ENCODE results near the gene SCAND1. TPM values are rescaled to one million over a fixed set of nuclear protein-coding genes. Genes with fewer than 3 reads are reported as not detected.
"Not testable (repeated sequence)": the region's sequence is repeated elsewhere in the genome, so short reads cannot be mapped to it uniquely, and the experiment has no call there.

The SCAND1 gene
- total RNA-seq, result 48.4 TPM

GRCh38 chr20:35954200-35954906 lies at the start of gene SCAND1:
Gene SCAND1, minus strand, starts transcription at chr20:35954502. Its CDS starts 218 bp downstream, at chr20:35954284.
- DNase-seq (ENCODE audit: low spot score), result peak; percentile 97

- no peak for DNase-seq (ENCODE audit: low spot score)
Measured at GRCh38 chr20:36004045-36004444, 49.7 kb upstream of the SCAND1 start.

DNA sequence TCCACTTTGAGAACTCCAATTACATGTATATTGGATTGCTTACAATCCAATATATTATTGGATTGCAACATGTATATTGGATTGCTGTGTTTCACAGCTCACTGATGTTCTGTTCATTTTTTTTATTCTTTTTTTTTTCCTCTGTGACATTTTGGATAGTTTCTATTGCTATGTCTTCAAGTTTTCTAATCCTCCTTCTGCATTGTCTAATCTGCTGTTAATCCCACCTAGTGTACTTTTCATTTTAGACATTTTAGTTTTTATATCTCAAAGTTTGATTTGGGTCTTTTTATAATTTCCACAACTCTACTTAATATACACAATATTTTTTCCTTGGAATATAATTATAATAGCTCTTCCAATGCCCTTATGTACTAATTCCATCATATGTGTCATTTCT lies 48.6 kb upstream of the SCAND1 start:
- DNase-seq (ENCODE audit: low spot score), result no peak

GRCh38 chr20:36001331-36001730 lies 47.0 kb upstream of the SCAND1 start:
- not testable (repeated sequence) for DNase-seq (ENCODE audit: low spot score)

DNA sequence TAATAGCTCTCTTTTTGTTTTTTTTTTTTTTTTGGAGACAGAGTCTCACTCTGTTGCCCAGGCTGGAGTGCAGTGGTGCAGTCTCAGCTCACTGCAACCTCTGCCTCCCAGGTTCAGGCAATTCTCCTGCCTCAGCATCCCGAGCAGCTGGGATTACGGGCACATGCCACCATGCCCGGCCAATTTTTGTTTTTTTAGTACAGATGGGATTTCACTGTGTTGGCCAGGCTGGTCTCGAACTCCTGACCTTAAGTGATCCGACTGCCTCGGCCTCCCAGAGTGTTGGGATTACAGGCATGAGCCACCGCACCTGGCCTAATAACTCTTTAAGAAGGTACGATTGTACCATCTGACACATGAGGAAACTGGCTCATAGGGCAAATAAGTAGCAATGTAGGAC lies 42.2 kb upstream of the SCAND1 start:
- not testable (repeated sequence) for DNase-seq (ENCODE audit: low spot score)

DNA sequence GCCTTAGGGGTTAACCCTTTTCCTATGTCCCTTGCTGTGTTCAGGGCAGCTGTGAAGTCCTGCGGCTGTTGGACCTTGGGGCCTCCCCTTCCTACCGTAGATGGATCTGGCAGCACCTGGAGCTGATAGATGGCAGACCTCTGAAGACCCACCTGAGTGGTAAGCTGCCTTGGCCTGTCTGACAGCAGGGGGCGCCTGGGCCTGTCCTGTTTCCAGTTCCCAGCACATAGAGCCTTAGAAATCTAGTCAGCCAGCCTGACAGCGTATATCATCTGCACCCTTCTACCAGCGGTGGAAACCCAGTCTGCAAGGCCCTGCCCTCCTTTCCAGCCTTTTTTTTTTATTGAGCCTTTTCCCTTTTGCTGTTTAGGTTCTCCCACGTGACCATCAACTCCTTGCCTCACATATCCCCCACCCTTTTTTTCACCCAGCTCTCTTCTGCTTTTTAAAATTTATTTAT lies 40.7 kb upstream of the SCAND1 start:
- DNase-seq (ENCODE audit: low spot score), result peak; percentile 83

GRCh38 chr20:35992713-35993335 lies 38.5 kb upstream of the SCAND1 start:
- peak; percentile 64 for DNase-seq (ENCODE audit: low spot score)

- DNase-seq (ENCODE audit: low spot score), result no peak
Measured at GRCh38 chr20:35991142-35991771, 37.0 kb upstream of the SCAND1 start.

GRCh38 chr20:35988910-35989463 lies 34.7 kb upstream of the SCAND1 start:
- no peak for DNase-seq (ENCODE audit: low spot score)

GRCh38 chr20:35985806-35986205 lies 31.5 kb upstream of the SCAND1 start:
- DNase-seq (ENCODE audit: low spot score), result no peak

- DNase-seq (ENCODE audit: low spot score), result no peak
Measured at GRCh38 chr20:35984382-35984781, 30.1 kb upstream of the SCAND1 start.

DNA sequence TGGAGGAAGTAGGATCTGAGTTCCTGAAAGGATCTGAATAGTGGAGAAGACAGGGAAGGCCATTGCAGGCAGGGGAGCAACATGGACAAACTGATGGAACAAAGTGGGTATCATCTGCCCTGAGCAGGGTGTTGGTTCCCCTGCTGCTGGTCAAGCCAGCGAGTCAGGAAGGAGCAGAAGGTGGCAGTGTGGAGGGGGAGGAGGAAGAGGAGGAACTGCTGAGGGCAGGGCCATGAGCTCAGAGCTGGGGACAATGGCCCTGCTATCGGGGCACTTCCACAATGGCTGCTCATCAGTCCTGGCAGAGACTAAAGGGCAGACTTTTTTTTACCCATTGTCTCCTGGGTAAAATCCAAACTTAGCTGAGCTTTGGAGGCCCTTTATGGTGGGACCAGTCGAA lies 27.7 kb upstream of the SCAND1 start:
- DNase-seq (ENCODE audit: low spot score), result no peak

DNA sequence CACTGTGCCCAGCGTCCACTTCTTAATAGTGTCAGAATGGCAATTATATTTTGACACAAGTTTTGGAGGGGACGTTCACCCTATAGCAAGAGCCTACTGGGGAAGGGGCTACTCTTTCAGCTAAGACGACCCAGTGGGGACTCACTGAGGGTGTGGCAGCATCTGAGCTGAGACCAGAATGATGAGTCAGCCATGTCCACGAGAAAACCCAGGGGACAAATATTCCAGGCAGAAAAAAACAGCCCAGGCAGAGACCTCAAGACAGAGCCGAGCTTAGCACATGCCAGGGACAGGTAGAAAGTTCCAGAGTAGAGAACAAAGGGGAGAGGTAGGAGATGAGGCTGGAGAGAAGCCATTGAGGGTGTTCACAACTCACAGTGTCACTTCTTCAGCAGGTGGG lies 25.2 kb upstream of the SCAND1 start:
- DNase-seq (ENCODE audit: low spot score), result no peak

GRCh38 chr20:35978041-35978513 lies 23.8 kb upstream of the SCAND1 start:
- no peak for DNase-seq (ENCODE audit: low spot score)

DNA sequence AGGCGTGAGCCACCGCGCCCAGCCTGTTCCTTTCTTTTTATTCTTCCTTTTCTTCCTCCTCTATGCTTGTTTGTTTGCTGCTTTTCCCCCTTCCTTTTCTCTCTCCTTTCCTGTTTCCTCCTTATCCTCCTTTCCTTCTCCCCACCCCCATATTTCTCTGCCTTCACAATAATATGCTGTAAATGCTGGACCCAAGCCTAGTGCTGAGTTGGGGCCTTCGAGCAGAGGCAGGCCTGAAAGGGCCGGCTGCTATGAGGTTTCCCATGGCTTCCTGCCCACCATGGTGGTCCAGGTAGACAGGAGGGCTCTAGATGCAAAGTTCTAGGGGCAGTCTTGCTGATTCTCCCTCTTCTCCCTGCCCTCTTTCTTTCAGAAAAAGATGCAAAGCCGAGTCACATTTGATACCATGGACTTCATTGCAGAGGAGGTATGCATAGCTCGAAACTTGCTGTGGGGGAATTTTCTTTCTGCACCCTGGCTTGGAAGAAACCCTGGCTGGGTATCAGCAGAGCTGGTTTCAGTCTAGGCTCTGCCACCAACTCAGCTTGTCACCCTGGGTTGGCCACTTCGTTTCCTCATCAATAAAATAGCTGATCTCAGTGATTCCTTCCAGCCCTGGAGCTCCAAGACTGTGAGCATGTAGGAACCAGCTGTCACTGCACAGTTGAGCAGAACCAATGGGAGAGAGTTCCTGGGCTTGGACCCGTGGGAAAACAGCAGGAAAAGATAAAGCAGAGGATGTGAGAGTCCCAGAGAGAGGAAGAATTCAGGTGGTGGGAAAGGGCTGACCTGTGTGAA lies 21.5 kb upstream of the SCAND1 start:
- DNase-seq (ENCODE audit: low spot score), result no peak

GRCh38 chr20:35974256-35974655 lies 20.0 kb upstream of the SCAND1 start:
- no peak for DNase-seq (ENCODE audit: low spot score)

GRCh38 chr20:35972462-35972861 lies 18.2 kb upstream of the SCAND1 start:
- DNase-seq (ENCODE audit: low spot score), result no peak

GRCh38 chr20:35971981-35972380 lies 17.7 kb upstream of the SCAND1 start:
- DNase-seq (ENCODE audit: low spot score), result no peak

GRCh38 chr20:35968930-35969329 lies 14.6 kb upstream of the SCAND1 start:
- no peak for DNase-seq (ENCODE audit: low spot score)

DNA sequence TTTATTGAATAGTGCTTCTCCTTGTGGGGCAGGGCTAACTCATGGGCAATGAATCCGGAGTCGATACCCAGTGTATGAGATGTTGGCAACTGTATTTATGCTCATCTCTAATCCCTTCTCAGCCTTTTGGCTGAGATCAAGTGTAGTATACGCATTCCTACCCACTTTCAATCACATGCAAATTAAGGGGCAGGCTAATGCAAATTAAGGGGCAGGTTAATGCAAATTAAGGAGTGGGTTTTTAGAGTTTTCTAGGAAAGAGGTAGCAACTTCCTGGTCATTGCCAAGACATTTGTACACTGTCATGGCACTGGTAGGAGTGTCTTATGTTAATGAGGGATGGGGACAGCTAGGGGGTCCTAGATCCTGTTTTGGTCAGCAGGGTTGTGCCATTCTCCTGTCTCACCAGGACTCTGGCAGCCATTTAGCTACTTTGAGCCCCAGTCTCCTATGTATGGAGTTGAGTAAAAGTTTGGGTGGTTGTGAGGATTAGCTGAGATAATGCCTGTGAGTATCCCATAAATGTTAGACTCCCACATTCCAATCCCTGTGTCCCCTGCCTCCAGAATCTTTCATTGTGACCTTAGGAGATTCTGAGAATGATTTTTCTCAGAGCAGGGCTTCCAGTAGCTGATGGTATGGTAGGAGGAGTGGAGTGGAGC lies 13.8 kb upstream of the SCAND1 start, which contains the start of gene CNBD2:
Gene CNBD2, plus strand, starts transcription at position 612 of the 662 bp plus-strand sequence. CDS start 173 bp downstream, outside the sequence.
- no peak for DNase-seq (ENCODE audit: low spot score)

DNA sequence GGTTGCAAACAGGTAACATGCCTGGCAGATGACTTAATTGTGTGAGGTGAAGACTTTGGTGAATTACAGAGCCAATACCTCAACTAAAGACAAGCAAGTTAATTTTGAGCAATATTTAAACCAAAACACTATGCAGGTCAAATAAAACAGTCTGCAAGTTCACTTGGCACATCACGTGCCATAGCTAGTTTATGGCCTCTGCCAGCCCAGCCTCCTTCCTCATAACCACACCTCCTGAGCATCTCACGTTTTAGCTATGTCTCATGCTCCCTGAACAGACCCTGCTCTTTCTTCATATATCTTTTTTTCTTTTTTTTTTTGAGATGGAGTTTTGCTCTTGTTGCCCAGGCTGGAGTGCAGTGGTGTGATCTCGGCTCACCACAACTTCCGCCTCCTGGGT lies 9.6 kb upstream of the SCAND1 start:
- DNase-seq (ENCODE audit: low spot score), result no peak
